H9 (cell line): ENCODE results near the gene RNF146. TPM values are rescaled to one million over a fixed set of nuclear protein-coding genes. Genes with fewer than 3 reads are reported as not detected.

Source experiments
- DNase-seq: peaks from one replicate; pipeline ENCODE4 v3.0.0-alpha.2; 2017
- H2AFZ ChIP-seq: one replicate; pipeline ENCODE4 v1.6.1; 2013; ENCODE audit warnings: mild to moderate bottlenecking, low read length, control low read depth, moderate library complexity
- H2AK5ac ChIP-seq: 2 replicates; pipeline ENCODE4 v1.6.1; 2013; ENCODE audit warnings: low read length, control low read depth, mixed read lengths; ENCODE audit not compliant: insufficient read length
- H2BK120ac ChIP-seq: one replicate; pipeline ENCODE4 v1.6.1; 2013; ENCODE audit warnings: low read depth, mild to moderate bottlenecking, low read length, control low read depth, inconsistent platforms; ENCODE audit not compliant: poor library complexity, severe bottlenecking
- H2BK12ac ChIP-seq: 2 replicates; pipeline ENCODE4 v1.6.1; 2013; ENCODE audit warnings: low read length, control low read depth, mixed read lengths, low read depth; ENCODE audit not compliant: insufficient read length
- H2BK15ac ChIP-seq: 2 replicates; pipeline ENCODE4 v1.6.1; 2013; ENCODE audit warnings: low read depth, low read length, control low read depth
- H2BK20ac ChIP-seq: one replicate; pipeline ENCODE4 v1.6.1; 2013; ENCODE audit warnings: low read depth, mild to moderate bottlenecking, low read length, control low read depth, inconsistent platforms; ENCODE audit not compliant: poor library complexity, severe bottlenecking
- H2BK5ac ChIP-seq: 2 replicates; pipeline ENCODE4 v1.6.1; 2013; ENCODE audit warnings: low read length, control low read depth, mixed read lengths; ENCODE audit not compliant: insufficient read length
- H3K14ac ChIP-seq: 2 replicates; pipeline ENCODE4 v1.6.1; 2013; ENCODE audit warnings: low read length, control low read depth; ENCODE audit not compliant: insufficient read depth
- H3K18ac ChIP-seq: 2 replicates; pipeline ENCODE4 v1.6.1; 2013; ENCODE audit warnings: low read depth, mild to moderate bottlenecking, mixed read lengths, low read length, control low read depth; ENCODE audit not compliant: insufficient read length
- H3K23ac ChIP-seq: 2 replicates; pipeline ENCODE4 v1.6.1; 2013; ENCODE audit warnings: low read length, control low read depth, mixed read lengths, low read depth; ENCODE audit not compliant: insufficient read length
- H3K23me2 ChIP-seq: 2 replicates; pipeline ENCODE4 v1.6.1; 2013; ENCODE audit warnings: low read depth, mild to moderate bottlenecking, mixed read lengths, low read length, control low read depth; ENCODE audit not compliant: insufficient read length, poor library complexity, severe bottlenecking
- H3K27ac ChIP-seq: 2 replicates; pipeline ENCODE4 v1.5.1; 2013; ENCODE audit warnings: low read length, control low read depth, mixed read lengths, low read depth; ENCODE audit not compliant: insufficient read length
- H3K27me3 ChIP-seq: 2 replicates; pipeline ENCODE4 v1.6.1; 2013; ENCODE audit warnings: low read length, control low read depth, inconsistent platforms; ENCODE audit not compliant: insufficient read depth
- H3K4ac ChIP-seq: 2 replicates; pipeline ENCODE4 v1.6.1; 2013; ENCODE audit warnings: low read depth, mild to moderate bottlenecking, control low read depth, inconsistent platforms, low read length, moderate library complexity
- H3K4me1 ChIP-seq: 2 replicates; pipeline ENCODE4 v1.6.1; 2013; ENCODE audit warnings: low read length, control low read depth, inconsistent platforms; ENCODE audit not compliant: insufficient read depth
- H3K4me2 ChIP-seq: 2 replicates; pipeline ENCODE4 v1.6.1; 2013; ENCODE audit warnings: low read length, control low read depth, mixed read lengths; ENCODE audit not compliant: insufficient read length, insufficient read depth
- H3K56ac ChIP-seq: 2 replicates; pipeline ENCODE4 v1.6.1; 2013; ENCODE audit warnings: low read depth, mild to moderate bottlenecking, mixed read lengths, low read length, control low read depth; ENCODE audit not compliant: insufficient read length
- H3K79me1 ChIP-seq: 2 replicates; pipeline ENCODE4 v1.6.1; 2013; ENCODE audit warnings: low read depth, mild to moderate bottlenecking, moderate library complexity, low read length, control low read depth, inconsistent platforms; ENCODE audit not compliant: insufficient read depth, poor library complexity, severe bottlenecking
- H3K79me2 ChIP-seq: 2 replicates; pipeline ENCODE4 v1.6.1; 2013; ENCODE audit warnings: low read length, control low read depth, inconsistent platforms; ENCODE audit not compliant: insufficient read depth
- H3K9ac ChIP-seq: 2 replicates; pipeline ENCODE4 v1.6.1; 2013; ENCODE audit warnings: low read length, control low read depth, mixed read lengths; ENCODE audit not compliant: insufficient read length; ENCODE audit errors: extremely low read depth
- H3K9me3 ChIP-seq: one replicate; pipeline ENCODE4 v1.6.1; 2013; ENCODE audit warnings: low read depth, low read length, inconsistent platforms; ENCODE audit not compliant: control insufficient read depth
- H3T11ph ChIP-seq: one replicate; pipeline ENCODE4 v1.6.1; 2013; ENCODE audit warnings: mild to moderate bottlenecking, low read length, control low read depth, inconsistent platforms
- H4K20me1 ChIP-seq: one replicate; pipeline ENCODE4 v1.6.1; 2013; ENCODE audit not compliant: control insufficient read depth, insufficient read length, insufficient read depth
- H4K5ac ChIP-seq: 2 replicates; pipeline ENCODE4 v1.6.1; 2013; ENCODE audit warnings: low read depth, mild to moderate bottlenecking, mixed read lengths, low read length, control low read depth; ENCODE audit not compliant: insufficient read length
- H4K8ac ChIP-seq: replicated peaks from 2 replicates; pipeline ENCODE4 v1.6.1; 2013; ENCODE audit warnings: low read length, control low read depth, mixed read lengths, low read depth; ENCODE audit not compliant: insufficient read length
- H4K91ac ChIP-seq: 2 replicates; pipeline ENCODE4 v1.6.1; 2013; ENCODE audit warnings: low read depth, mild to moderate bottlenecking, moderate library complexity, mixed read lengths, low read length, control low read depth; ENCODE audit not compliant: insufficient read length
- H3K27ac Mint-ChIP-seq, 3 experiments: 2 replicates in 2 of 3; 3 replicates in 1 of 3; pipeline ENCODE4 v1.8.0; 2020 to 2021; ENCODE audit warnings: mixed read lengths in 3 of 3, mild to moderate bottlenecking in 1 of 3, moderate library complexity in 1 of 3
- H3K27me3 Mint-ChIP-seq: 2 replicates; pipeline ENCODE4 v1.8.0; 2021; ENCODE audit warnings: low read depth, mild to moderate bottlenecking, moderate library complexity, mixed read lengths
- H3K36me3 Mint-ChIP-seq, 3 experiments: 2 replicates in 2 of 3; 3 replicates in 1 of 3; pipeline ENCODE4 v1.8.0; 2020 to 2021; ENCODE audit warnings: low read depth in 3 of 3, mixed read lengths in 3 of 3; ENCODE audit not compliant: insufficient read depth in 1 of 3
- H3K4me1 Mint-ChIP-seq, 2 experiments: 2 replicates each; pipeline ENCODE4 v1.8.0; 2020; ENCODE audit warnings: mixed read lengths in 2 of 2
- H3K4me3 Mint-ChIP-seq, 2 experiments: 2 replicates in 1 of 2; 3 replicates in 1 of 2; pipeline ENCODE4 v1.8.0; 2020 to 2021; ENCODE audit warnings: mild to moderate bottlenecking in 2 of 2, mixed read lengths in 2 of 2, moderate library complexity in 1 of 2
- H3K9me3 Mint-ChIP-seq, 2 experiments: 2 replicates in 1 of 2; 3 replicates in 1 of 2; pipeline ENCODE4 v1.8.0; 2020; ENCODE audit warnings: mild to moderate bottlenecking in 2 of 2, mixed read lengths in 2 of 2, moderate library complexity in 1 of 2
- WGBS: extraction: QIAGEN DNeasy Blood & Tissue Kit; methylation state at CpG from one replicate; pipeline ENCODE4 v1.1.7; 2013; ENCODE audit warnings: missing lambda C conversion rate, low lambda C conversion rate, mixed read lengths; ENCODE audit not compliant: insufficient read length; ENCODE audit errors: extremely low coverage; 5-methylcytosine and 5-hydroxymethylcytosine counted together
- total RNA-seq: library from RNA; stranded (reverse); gene quantifications from 2 replicates; pipeline ENCODE4 v1.2.1, GENCODE V29; 2021
- TF ChIP-seq, protein P1 (sequence below): fragments of 200-600 bp; sonication (generic); conservative IDR thresholded peaks from 3 replicates; pipeline ENCODE4 v1.8.0; 2021; ENCODE audit warnings: antibody characterized with exemption, mild to moderate bottlenecking

The RNF146 gene
- total RNA-seq, 1 experiment from 2014 or later = 20.4 TPM

DNA sequence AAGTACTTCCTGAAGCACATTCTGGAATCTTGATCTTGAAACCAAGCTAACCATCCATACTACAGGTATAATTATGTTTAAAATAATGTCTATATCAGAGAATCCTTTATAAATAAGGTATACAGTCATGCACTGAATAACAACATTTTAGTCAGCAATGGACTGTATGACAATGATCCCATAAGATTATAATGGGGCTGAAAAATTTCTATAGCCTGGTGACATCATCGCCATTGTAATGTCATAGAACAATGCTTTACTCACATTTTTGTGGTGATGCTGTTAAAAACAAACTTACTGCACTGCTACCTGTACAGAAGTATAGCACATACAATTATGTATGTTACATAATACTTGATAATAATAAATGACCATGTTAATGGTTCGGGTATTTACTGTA is 31.8 kb downstream of the RNF146 start:
- Histone ChIP-seq H2BK20ac (no peak overlapping the region), H3T11ph (no peak overlapping the region), H2BK15ac (no peak overlapping the region), H2BK5ac (no peak overlapping the region), H3K23me2 (no peaks in the 10 kb centered on the region), H3K9ac (no peak overlapping the region), H4K8ac (no peak overlapping the region), H3K18ac (no peak overlapping the region), H3K56ac (no peak overlapping the region), H2BK12ac (no peak overlapping the region), H3K79me2 (no peaks in the 10 kb centered on the region), H3K4ac (no peak overlapping the region), H3K14ac (no peak overlapping the region), H2BK120ac (no peak overlapping the region), H2AK5ac (no peak overlapping the region), H3K4me2 (no peak overlapping the region), H3K23ac (no peak overlapping the region), H3K79me1 (no peaks in the 10 kb centered on the region), H3K27ac (no peak overlapping the region), H2AFZ (no peak overlapping the region), H3K4me1 (no peaks in the 10 kb centered on the region), H4K91ac (no peak overlapping the region), H3K27me3 (no peaks in the 10 kb centered on the region), H4K5ac (no peak overlapping the region), H3K9me3 (no peaks in the 10 kb centered on the region), H4K20me1 (no peaks in the 10 kb centered on the region)
- TF ChIP-seq, protein P1, sequence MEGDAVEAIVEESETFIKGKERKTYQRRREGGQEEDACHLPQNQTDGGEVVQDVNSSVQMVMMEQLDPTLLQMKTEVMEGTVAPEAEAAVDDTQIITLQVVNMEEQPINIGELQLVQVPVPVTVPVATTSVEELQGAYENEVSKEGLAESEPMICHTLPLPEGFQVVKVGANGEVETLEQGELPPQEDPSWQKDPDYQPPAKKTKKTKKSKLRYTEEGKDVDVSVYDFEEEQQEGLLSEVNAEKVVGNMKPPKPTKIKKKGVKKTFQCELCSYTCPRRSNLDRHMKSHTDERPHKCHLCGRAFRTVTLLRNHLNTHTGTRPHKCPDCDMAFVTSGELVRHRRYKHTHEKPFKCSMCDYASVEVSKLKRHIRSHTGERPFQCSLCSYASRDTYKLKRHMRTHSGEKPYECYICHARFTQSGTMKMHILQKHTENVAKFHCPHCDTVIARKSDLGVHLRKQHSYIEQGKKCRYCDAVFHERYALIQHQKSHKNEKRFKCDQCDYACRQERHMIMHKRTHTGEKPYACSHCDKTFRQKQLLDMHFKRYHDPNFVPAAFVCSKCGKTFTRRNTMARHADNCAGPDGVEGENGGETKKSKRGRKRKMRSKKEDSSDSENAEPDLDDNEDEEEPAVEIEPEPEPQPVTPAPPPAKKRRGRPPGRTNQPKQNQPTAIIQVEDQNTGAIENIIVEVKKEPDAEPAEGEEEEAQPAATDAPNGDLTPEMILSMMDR = no peak
- Mint-ChIP-seq H3K9me3 (peaks cover 3% of the 10 kb centered on the region in 2 experiments; a peak in 2 of 5 replicates), H3K4me3 (no peak overlapping the region), H3K36me3 (peaks cover 6 to 28% (median 11%) of the 10 kb centered on the region in 3 experiments; a peak in 6 of 7 replicates), H3K27ac (no peak overlapping the region), H3K27me3 (no peaks in the 10 kb centered on the region), H3K4me1 (peaks cover 6 to 15% of the 10 kb centered on the region in 2 experiments; a peak in 3 of 4 replicates)
- no CpG with 5 or more reads among the region's 2 CpGs for WGBS
- no peak for DNase-seq
